Measurements from ENCODE around the gene FAM20C. TPM values are rescaled to one million over a fixed set of nuclear protein-coding genes. Genes with fewer than 3 reads are reported as not detected.

The FAM20C gene
- total RNA-seq, 1 experiment from 2014 or later: 62.6 TPM

- Histone ChIP-seq H2BK20ac (ENCODE audit: low read depth, low read length, poor library complexity, severe bottlenecking) (no peak overlapping the region), H2BK5ac (ENCODE audit: insufficient read length, low read length) (no peak overlapping the region)
Observed at GRCh38 chr7:227926-228325, 35.6 kb downstream of the FAM20C start.

More at GRCh38 chr7:227926-228325, 35.6 kb downstream of the FAM20C start:
- no peak overlapping the region; the same call in 1 of the 2 replicates for H3K14ac ChIP-seq (ENCODE audit: insufficient read depth, low read length)
- H3K9me3 ChIP-seq (ENCODE audit: control insufficient read depth, low read depth, low read length): no peaks in the 10 kb centered on the region
- Mint-ChIP-seq H3K27ac (no peak overlapping the region), H3K4me1 (peaks cover 0 to 3% of the 10 kb centered on the region in 2 experiments; a peak in 1 of 4 replicates), H3K4me3 (no peak overlapping the region), H3K9me3 (no peaks in the 10 kb centered on the region), H3K36me3 (ENCODE audit: insufficient read depth in 1 of 3, low read depth in 3 of 3) (peaks cover 9 to 16% (median 12%) of the 10 kb centered on the region in 3 experiments), H3K27me3 (ENCODE audit: low read depth) (no peaks in the 10 kb centered on the region)
- no peak overlapping the region for H3K4me2 ChIP-seq (ENCODE audit: insufficient read depth, insufficient read length, low read length)
- H4K8ac ChIP-seq (replicated peaks; ENCODE audit: insufficient read length, low read depth, low read length): no peak overlapping the region
- no peaks in the 10 kb centered on the region for H3K79me2 ChIP-seq (ENCODE audit: insufficient read depth, low read length)
- TF ChIP-seq, protein P1, sequence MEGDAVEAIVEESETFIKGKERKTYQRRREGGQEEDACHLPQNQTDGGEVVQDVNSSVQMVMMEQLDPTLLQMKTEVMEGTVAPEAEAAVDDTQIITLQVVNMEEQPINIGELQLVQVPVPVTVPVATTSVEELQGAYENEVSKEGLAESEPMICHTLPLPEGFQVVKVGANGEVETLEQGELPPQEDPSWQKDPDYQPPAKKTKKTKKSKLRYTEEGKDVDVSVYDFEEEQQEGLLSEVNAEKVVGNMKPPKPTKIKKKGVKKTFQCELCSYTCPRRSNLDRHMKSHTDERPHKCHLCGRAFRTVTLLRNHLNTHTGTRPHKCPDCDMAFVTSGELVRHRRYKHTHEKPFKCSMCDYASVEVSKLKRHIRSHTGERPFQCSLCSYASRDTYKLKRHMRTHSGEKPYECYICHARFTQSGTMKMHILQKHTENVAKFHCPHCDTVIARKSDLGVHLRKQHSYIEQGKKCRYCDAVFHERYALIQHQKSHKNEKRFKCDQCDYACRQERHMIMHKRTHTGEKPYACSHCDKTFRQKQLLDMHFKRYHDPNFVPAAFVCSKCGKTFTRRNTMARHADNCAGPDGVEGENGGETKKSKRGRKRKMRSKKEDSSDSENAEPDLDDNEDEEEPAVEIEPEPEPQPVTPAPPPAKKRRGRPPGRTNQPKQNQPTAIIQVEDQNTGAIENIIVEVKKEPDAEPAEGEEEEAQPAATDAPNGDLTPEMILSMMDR (conservative IDR thresholded peaks at IDR 0.05): no peak
- no peak for DNase-seq
- no peak overlapping the region for H3T11ph ChIP-seq (ENCODE audit: low read length)
- no peak overlapping the region for H4K5ac ChIP-seq (ENCODE audit: insufficient read length, low read depth, low read length)
- H4K20me1 ChIP-seq (ENCODE audit: control insufficient read depth, insufficient read depth, insufficient read length): no peaks in the 10 kb centered on the region
- no peak overlapping the region for H2AK5ac ChIP-seq (ENCODE audit: insufficient read length, low read length)
- H3K23ac ChIP-seq (ENCODE audit: insufficient read length, low read depth, low read length): no peak overlapping the region
- no peak overlapping the region for H2AFZ ChIP-seq (ENCODE audit: low read length)
- no peak overlapping the region for H3K18ac ChIP-seq (ENCODE audit: insufficient read length, low read depth, low read length)
- no peak overlapping the region for H3K56ac ChIP-seq (ENCODE audit: insufficient read length, low read depth, low read length)
- H3K27me3 ChIP-seq (ENCODE audit: insufficient read depth, low read length): no peaks in the 10 kb centered on the region
- no peak overlapping the region for H2BK12ac ChIP-seq (ENCODE audit: insufficient read length, low read depth, low read length)
- H4K91ac ChIP-seq (ENCODE audit: insufficient read length, low read depth, low read length): no peak overlapping the region
- H3K9ac ChIP-seq (ENCODE audit: extremely low read depth, insufficient read length, low read length): no peak overlapping the region
- H3K79me1 ChIP-seq (ENCODE audit: insufficient read depth, low read depth, low read length, poor library complexity, severe bottlenecking): no peaks in the 10 kb centered on the region
- H3K4ac ChIP-seq (ENCODE audit: low read depth, low read length): no peak overlapping the region
- no peaks in the 10 kb centered on the region for H3K4me1 ChIP-seq (ENCODE audit: insufficient read depth, low read length)
- no CpG with 5 or more reads among the region's 16 CpGs for WGBS (ENCODE audit: extremely low coverage, insufficient read length, low lambda C conversion rate)
- no peaks in the 10 kb centered on the region for H3K23me2 ChIP-seq (ENCODE audit: insufficient read length, low read depth, low read length, poor library complexity, severe bottlenecking)
- H2BK15ac ChIP-seq (ENCODE audit: low read depth, low read length): no peak overlapping the region
- no peak overlapping the region for H3K27ac ChIP-seq (ENCODE audit: insufficient read length, low read depth, low read length)
- H2BK120ac ChIP-seq (ENCODE audit: low read depth, low read length, poor library complexity, severe bottlenecking): no peak overlapping the region
